ENCODE data around the gene B4GAT1.

DNA sequence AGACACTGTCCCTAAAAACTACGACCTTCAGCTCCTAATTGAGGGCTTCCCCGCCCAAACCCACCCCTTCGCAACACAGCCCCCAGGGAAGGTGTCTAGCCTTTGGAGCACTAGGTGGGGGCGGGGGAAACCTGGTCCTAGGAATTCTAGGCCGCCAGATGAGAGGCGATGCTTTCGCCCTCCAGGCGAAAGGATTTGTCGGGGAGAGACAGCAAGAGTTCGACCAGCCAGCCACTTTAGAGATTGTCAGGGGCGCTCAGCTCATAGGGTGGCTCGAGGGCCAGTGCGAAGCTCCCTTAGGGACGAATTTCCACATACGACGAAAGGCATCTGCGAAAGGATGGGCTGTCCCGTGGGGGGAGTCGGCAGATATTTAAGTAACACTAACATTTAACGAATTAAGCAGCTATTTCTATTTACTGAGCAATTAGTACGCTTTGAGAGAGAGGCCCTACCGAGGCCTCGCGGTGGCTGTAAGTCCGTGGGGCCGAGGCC lies 35.9 kb downstream of the B4GAT1 start:
- TF ChIP-seq, protein P1, sequence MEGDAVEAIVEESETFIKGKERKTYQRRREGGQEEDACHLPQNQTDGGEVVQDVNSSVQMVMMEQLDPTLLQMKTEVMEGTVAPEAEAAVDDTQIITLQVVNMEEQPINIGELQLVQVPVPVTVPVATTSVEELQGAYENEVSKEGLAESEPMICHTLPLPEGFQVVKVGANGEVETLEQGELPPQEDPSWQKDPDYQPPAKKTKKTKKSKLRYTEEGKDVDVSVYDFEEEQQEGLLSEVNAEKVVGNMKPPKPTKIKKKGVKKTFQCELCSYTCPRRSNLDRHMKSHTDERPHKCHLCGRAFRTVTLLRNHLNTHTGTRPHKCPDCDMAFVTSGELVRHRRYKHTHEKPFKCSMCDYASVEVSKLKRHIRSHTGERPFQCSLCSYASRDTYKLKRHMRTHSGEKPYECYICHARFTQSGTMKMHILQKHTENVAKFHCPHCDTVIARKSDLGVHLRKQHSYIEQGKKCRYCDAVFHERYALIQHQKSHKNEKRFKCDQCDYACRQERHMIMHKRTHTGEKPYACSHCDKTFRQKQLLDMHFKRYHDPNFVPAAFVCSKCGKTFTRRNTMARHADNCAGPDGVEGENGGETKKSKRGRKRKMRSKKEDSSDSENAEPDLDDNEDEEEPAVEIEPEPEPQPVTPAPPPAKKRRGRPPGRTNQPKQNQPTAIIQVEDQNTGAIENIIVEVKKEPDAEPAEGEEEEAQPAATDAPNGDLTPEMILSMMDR (IDR thresholded peaks at IDR 0.05; ENCODE audit: poor library complexity, severe bottlenecking): no peak
- TF ChIP-seq RAD21 (conservative IDR thresholded peaks at IDR 0.05): no peak
- no peak for TF ChIP-seq EZH2 (IDR thresholded peaks at IDR 0.05; ENCODE audit: borderline replicate concordance, insufficient read depth, low read length, poor library complexity, severe bottlenecking)
- TF ChIP-seq EP300 (conservative IDR thresholded peaks at IDR 0.05; ENCODE audit: poor library complexity, severe bottlenecking): no peak
- TF ChIP-seq TAF1 (IDR thresholded peaks at IDR 0.05; ENCODE audit: low read depth): no peak
- TF ChIP-seq, protein P2, sequence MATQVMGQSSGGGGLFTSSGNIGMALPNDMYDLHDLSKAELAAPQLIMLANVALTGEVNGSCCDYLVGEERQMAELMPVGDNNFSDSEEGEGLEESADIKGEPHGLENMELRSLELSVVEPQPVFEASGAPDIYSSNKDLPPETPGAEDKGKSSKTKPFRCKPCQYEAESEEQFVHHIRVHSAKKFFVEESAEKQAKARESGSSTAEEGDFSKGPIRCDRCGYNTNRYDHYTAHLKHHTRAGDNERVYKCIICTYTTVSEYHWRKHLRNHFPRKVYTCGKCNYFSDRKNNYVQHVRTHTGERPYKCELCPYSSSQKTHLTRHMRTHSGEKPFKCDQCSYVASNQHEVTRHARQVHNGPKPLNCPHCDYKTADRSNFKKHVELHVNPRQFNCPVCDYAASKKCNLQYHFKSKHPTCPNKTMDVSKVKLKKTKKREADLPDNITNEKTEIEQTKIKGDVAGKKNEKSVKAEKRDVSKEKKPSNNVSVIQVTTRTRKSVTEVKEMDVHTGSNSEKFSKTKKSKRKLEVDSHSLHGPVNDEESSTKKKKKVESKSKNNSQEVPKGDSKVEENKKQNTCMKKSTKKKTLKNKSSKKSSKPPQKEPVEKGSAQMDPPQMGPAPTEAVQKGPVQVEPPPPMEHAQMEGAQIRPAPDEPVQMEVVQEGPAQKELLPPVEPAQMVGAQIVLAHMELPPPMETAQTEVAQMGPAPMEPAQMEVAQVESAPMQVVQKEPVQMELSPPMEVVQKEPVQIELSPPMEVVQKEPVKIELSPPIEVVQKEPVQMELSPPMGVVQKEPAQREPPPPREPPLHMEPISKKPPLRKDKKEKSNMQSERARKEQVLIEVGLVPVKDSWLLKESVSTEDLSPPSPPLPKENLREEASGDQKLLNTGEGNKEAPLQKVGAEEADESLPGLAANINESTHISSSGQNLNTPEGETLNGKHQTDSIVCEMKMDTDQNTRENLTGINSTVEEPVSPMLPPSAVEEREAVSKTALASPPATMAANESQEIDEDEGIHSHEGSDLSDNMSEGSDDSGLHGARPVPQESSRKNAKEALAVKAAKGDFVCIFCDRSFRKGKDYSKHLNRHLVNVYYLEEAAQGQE (IDR thresholded peaks at IDR 0.05; ENCODE audit: borderline replicate concordance): no peak

Data from neural cell (in vitro differentiated cells).